WTC11 (cell line): ENCODE measurements around the gene GSTP1. TPM values are rescaled to one million over a fixed set of nuclear protein-coding genes. Genes with fewer than 3 reads are reported as not detected.
"Not testable (repeated sequence)": the region's sequence is repeated elsewhere in the genome, so short reads cannot be mapped to it uniquely, and the experiment has no call there.

Source experiments
- ATAC-seq: fragments of 200-7000 bp; cut with Tn5 transposase; 2 replicates; pipeline ENCODE4 v1.10.0; 2021; ENCODE audit warnings: mild to moderate bottlenecking, moderate library complexity
- CTCF ChIA-PET: fragments of 300-600 bp; sonication (Branson Sonifier 250); formaldehyde crosslinking; loops from one replicate; lab custom pipeline; 2021; ENCODE audit warnings: antibody characterized with exemption; lab: Charles Lee
- POLR2A ChIA-PET: fragments of 350-600 bp; sonication (Branson Sonifier 250); formaldehyde crosslinking; loops from one replicate; lab custom pipeline; 2021; ENCODE audit warnings: antibody characterized with exemption; lab: Charles Lee
- DNase-seq: peaks from one replicate; pipeline ENCODE4 v3.0.0; 2021; ENCODE audit warnings: low spot score
- H3K27ac Mint-ChIP-seq: 2 replicates; pipeline ENCODE4 v1.8.0; 2021; ENCODE audit warnings: mixed read lengths
- H3K27me3 Mint-ChIP-seq: 2 replicates; pipeline ENCODE4 v1.8.0; 2021; ENCODE audit warnings: low read depth, mild to moderate bottlenecking, moderate library complexity, mixed read lengths
- H3K36me3 Mint-ChIP-seq: 2 replicates; pipeline ENCODE4 v1.8.0; 2021; ENCODE audit warnings: mixed read lengths
- H3K4me1 Mint-ChIP-seq: 2 replicates; pipeline ENCODE4 v1.8.0; 2022; ENCODE audit warnings: mixed read lengths
- H3K4me3 Mint-ChIP-seq: 2 replicates; pipeline ENCODE4 v1.8.0; 2021; ENCODE audit warnings: mild to moderate bottlenecking, moderate library complexity, mixed read lengths
- H3K9me3 Mint-ChIP-seq: 2 replicates; pipeline ENCODE4 v1.8.0; 2021; ENCODE audit warnings: mixed read lengths
- ARID4B ChIP-seq: sonication (generic); formaldehyde crosslinking; IDR thresholded peaks from 2 replicates; pipeline ENCODE4 v1.8.0; 2023; ENCODE audit warnings: missing genetic modification reagents, mild to moderate bottlenecking, borderline replicate concordance
- ATF1 ChIP-seq: sonication (generic); formaldehyde crosslinking; IDR thresholded peaks from 2 replicates; pipeline ENCODE4 v1.8.1; 2023; ENCODE audit warnings: mild to moderate bottlenecking, moderate library complexity, missing genetic modification reagents
- ATF3 ChIP-seq: sonication (generic); formaldehyde crosslinking; conservative IDR thresholded peaks from 2 replicates; pipeline ENCODE4 v1.8.1; 2022; ENCODE audit warnings: mild to moderate bottlenecking, missing genetic modification reagents
- FOXP1 ChIP-seq: sonication (generic); formaldehyde crosslinking; IDR thresholded peaks from 2 replicates; pipeline ENCODE4 v1.8.0; 2022; ENCODE audit warnings: missing genetic modification reagents, mild to moderate bottlenecking, moderate library complexity, borderline replicate concordance
- GABPB1 ChIP-seq: sonication (generic); formaldehyde crosslinking; IDR thresholded peaks from 2 replicates; pipeline ENCODE4 v1.8.1; 2023; ENCODE audit warnings: mild to moderate bottlenecking, missing genetic modification reagents
- GTF2I ChIP-seq: fragments of 250-450 bp; sonication (Bioruptor Pico); conservative IDR thresholded peaks from 2 replicates; pipeline ENCODE4 v1.4.0; 2021; ENCODE audit warnings: mild to moderate bottlenecking
- HMGA2 ChIP-seq: fragments of 250-450 bp; sonication (Bioruptor Pico); IDR thresholded peaks from 2 replicates; pipeline ENCODE4 v1.4.0; 2021; ENCODE audit warnings: mild to moderate bottlenecking, moderate library complexity
- NFE2L1 ChIP-seq: sonication (generic); formaldehyde crosslinking; IDR thresholded peaks from 2 replicates; pipeline ENCODE4 v1.8.1; 2023; ENCODE audit warnings: missing genetic modification reagents
- NFYB ChIP-seq: sonication (generic); formaldehyde crosslinking; conservative IDR thresholded peaks from 2 replicates; pipeline ENCODE4 v1.8.0; 2022; ENCODE audit warnings: low read depth, missing genetic modification reagents
- NR1H2 ChIP-seq: sonication (generic); formaldehyde crosslinking; IDR thresholded peaks from 2 replicates; pipeline ENCODE4 v1.9.0; 2021; ENCODE audit warnings: mild to moderate bottlenecking, moderate library complexity, missing genetic modification reagents
- NR3C1 ChIP-seq: sonication (generic); formaldehyde crosslinking; conservative IDR thresholded peaks from 2 replicates; pipeline ENCODE4 v1.8.1; 2023; ENCODE audit warnings: low read depth, mild to moderate bottlenecking, missing genetic modification reagents
- PRRX2 ChIP-seq: fragments of 250-450 bp; sonication (Bioruptor Pico); IDR thresholded peaks from 2 replicates; pipeline ENCODE4 v1.8.0; 2021; ENCODE audit warnings: mild to moderate bottlenecking
- RELA ChIP-seq: sonication (generic); formaldehyde crosslinking; IDR thresholded peaks from 2 replicates; pipeline ENCODE4 v1.8.1; 2022; ENCODE audit warnings: missing genetic modification reagents, mild to moderate bottlenecking, borderline replicate concordance
- RORB ChIP-seq: fragments of 250-450 bp; sonication (Bioruptor Pico); IDR thresholded peaks from 2 replicates; pipeline ENCODE4 v1.9.0; 2021; ENCODE audit warnings: mild to moderate bottlenecking
- USF1 ChIP-seq: sonication (generic); formaldehyde crosslinking; IDR thresholded peaks from 2 replicates; pipeline ENCODE4 v1.8.0; 2022; ENCODE audit warnings: mild to moderate bottlenecking, missing genetic modification reagents
- ZNF396 ChIP-seq: fragments of 250-450 bp; sonication (Bioruptor Pico); IDR thresholded peaks from 2 replicates; pipeline ENCODE4 v1.8.0; 2021; ENCODE audit warnings: mild to moderate bottlenecking, moderate library complexity, borderline replicate concordance
- total RNA-seq: library from RNA; stranded (reverse); gene quantifications from 3 replicates; pipeline ENCODE4 v1.2.3, GENCODE V29; 2021
- TF ChIP-seq, protein P1 (sequence below): fragments of 250-450 bp; sonication (Bioruptor Pico); IDR thresholded peaks from 2 replicates; pipeline ENCODE4 v1.9.0; 2021; ENCODE audit warnings: moderate library complexity, mild to moderate bottlenecking, inconsistent platforms, borderline replicate concordance
- TF ChIP-seq, protein P2 (sequence below): fragments of 250-450 bp; sonication (Bioruptor Pico); IDR thresholded peaks from 2 replicates; pipeline ENCODE4 v1.8.0; 2021; ENCODE audit warnings: mild to moderate bottlenecking
- TF ChIP-seq, protein P3 (sequence below): fragments of 250-450 bp; sonication (Bioruptor Pico); IDR thresholded peaks from 2 replicates; pipeline ENCODE4 v2.1.2; 2022; ENCODE audit warnings: mild to moderate bottlenecking, moderate library complexity
- TF ChIP-seq, protein P4 (sequence below): sonication (generic); formaldehyde crosslinking; IDR thresholded peaks from 2 replicates; pipeline ENCODE4 v1.8.1; 2022; ENCODE audit warnings: low read depth, mild to moderate bottlenecking, moderate library complexity, missing genetic modification reagents, borderline replicate concordance

GSTP1 gene
- total RNA-seq, 1 experiment from 2014 or later, result 1,452 TPM

- Mint-ChIP-seq H3K36me3 (no peaks in the 10 kb centered on the region), H3K4me1 (peaks cover 17% of the 10 kb centered on the region), H3K27me3 (peaks cover 7% of the 10 kb centered on the region), H3K9me3 (no peaks in the 10 kb centered on the region), H3K4me3 (no peak overlapping the region), H3K27ac (no peak overlapping the region)
- POLR2A ChIA-PET, result no interaction called here
- TF ChIP-seq, protein P1, sequence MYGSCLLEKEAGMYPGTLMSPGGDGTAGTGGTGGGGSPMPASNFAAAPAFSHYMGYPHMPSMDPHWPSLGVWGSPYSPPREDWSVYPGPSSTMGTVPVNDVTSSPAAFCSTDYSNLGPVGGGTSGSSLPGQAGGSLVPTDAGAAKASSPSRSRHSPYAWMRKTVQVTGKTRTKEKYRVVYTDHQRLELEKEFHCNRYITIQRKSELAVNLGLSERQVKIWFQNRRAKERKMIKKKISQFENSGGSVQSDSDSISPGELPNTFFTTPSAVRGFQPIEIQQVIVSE (CRISPR knock-in tag), result no peak
- TF ChIP-seq FOXP1 (no peak), ATF1 (CRISPR knock-in tag) (no peak), NFYB (CRISPR knock-in tag) (no peak), RORB (CRISPR knock-in tag) (no peak), PRRX2 (no peak), RELA (CRISPR knock-in tag) (no peak)
- TF ChIP-seq, protein P2, sequence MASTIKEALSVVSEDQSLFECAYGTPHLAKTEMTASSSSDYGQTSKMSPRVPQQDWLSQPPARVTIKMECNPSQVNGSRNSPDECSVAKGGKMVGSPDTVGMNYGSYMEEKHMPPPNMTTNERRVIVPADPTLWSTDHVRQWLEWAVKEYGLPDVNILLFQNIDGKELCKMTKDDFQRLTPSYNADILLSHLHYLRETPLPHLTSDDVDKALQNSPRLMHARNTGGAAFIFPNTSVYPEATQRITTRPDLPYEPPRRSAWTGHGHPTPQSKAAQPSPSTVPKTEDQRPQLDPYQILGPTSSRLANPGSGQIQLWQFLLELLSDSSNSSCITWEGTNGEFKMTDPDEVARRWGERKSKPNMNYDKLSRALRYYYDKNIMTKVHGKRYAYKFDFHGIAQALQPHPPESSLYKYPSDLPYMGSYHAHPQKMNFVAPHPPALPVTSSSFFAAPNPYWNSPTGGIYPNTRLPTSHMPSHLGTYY, result no peak
- no peak for DNase-seq
- no peak for ATAC-seq
- CTCF ChIA-PET, result interaction anchor here (0.5 to 1.5 kb wide), 2 partner anchors 188 to 203 kb away, joined by 3 read pairs; no protein-coding TSS in a partner anchor
Measured at GRCh38 chr11:67562963-67563704, 20.5 kb upstream of the GSTP1 start.

GRCh38 chr11:67563705-67564114, 19.9 kb upstream of the GSTP1 start:
- H3K36me3 Mint-ChIP-seq, CTCF ChIA-PET, ATAC-seq, POLR2A ChIA-PET, DNase-seq, H3K4me3 Mint-ChIP-seq, H3K27ac Mint-ChIP-seq, H3K27me3 Mint-ChIP-seq, H3K9me3 Mint-ChIP-seq: not testable (repeated sequence)
- peaks cover 17% of the 10 kb centered on the region for H3K4me1 Mint-ChIP-seq

DNA sequence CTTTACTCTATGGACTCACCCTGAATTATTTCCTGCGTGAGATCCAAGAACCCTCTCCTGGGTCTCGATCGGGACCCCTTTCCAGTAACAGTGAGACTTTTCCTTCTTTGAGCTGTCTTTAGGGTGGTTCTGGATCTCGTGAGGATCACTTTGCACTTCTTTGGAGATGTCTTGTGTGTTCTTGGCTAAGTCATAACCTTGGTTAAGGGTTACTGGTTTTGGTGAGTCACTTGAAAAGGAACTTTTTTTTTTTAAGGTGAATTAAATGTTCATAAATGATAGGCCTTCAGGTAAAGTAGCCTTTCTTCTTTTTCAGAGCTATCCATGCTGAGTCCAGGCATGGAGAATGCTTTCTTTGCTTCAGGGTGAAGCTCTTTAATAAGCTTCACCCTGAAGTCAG, 19.4 kb upstream of the GSTP1 start:
- Mint-ChIP-seq H3K4me1 (peaks cover 17% of the 10 kb centered on the region), H3K36me3 (no peaks in the 10 kb centered on the region), H3K27ac (no peak overlapping the region), H3K9me3 (no peaks in the 10 kb centered on the region), H3K4me3 (no peak overlapping the region), H3K27me3 (peaks cover 4% of the 10 kb centered on the region)
- ATAC-seq, result no peak
- no peak for DNase-seq
- ChIA-PET POLR2A (no interaction called here), CTCF (no interaction called here)
- no peak for TF ChIP-seq ZNF396
- TF ChIP-seq ATF3 (CRISPR knock-in tag), result no peak
- TF ChIP-seq HMGA2 (CRISPR knock-in tag), result no peak
- no peak for TF ChIP-seq NFE2L1 (CRISPR knock-in tag)
- no peak for TF ChIP-seq GABPB1 (CRISPR knock-in tag)
- no peak for TF ChIP-seq ARID4B (CRISPR knock-in tag)
- no peak for TF ChIP-seq NR3C1 (CRISPR knock-in tag)
- TF ChIP-seq GTF2I (CRISPR knock-in tag), result no peak
- TF ChIP-seq, protein P3, sequence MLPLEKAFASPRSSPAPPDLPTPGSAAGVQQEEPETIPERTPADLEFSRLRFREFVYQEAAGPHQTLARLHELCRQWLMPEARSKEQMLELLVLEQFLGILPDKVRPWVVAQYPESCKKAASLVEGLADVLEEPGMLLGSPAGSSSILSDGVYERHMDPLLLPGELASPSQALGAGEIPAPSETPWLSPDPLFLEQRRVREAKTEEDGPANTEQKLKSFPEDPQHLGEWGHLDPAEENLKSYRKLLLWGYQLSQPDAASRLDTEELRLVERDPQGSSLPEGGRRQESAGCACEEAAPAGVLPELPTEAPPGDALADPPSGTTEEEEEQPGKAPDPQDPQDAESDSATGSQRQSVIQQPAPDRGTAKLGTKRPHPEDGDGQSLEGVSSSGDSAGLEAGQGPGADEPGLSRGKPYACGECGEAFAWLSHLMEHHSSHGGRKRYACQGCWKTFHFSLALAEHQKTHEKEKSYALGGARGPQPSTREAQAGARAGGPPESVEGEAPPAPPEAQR (CRISPR knock-in tag), result no peak
- TF ChIP-seq NR1H2, result no peak
- TF ChIP-seq, protein P4, sequence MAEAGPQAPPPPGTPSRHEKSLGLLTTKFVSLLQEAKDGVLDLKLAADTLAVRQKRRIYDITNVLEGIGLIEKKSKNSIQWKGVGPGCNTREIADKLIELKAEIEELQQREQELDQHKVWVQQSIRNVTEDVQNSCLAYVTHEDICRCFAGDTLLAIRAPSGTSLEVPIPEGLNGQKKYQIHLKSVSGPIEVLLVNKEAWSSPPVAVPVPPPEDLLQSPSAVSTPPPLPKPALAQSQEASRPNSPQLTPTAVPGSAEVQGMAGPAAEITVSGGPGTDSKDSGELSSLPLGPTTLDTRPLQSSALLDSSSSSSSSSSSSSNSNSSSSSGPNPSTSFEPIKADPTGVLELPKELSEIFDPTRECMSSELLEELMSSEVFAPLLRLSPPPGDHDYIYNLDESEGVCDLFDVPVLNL, result no peak
- TF ChIP-seq USF1, result no peak
